ENCODE results near the gene ACP3. TPM values are rescaled to one million over a fixed set of nuclear protein-coding genes. Genes with fewer than 3 reads are reported as not detected.
A peak's percentile ranks its signal among the peaks of the same experiment; 100 is the strongest.

Gene ACP3
- total and polyA plus RNA-seq, 2 of the 13 experiments (the other 11 are each of a cell fraction or from before 2014, with no cell fraction given) = not detected

DNA sequence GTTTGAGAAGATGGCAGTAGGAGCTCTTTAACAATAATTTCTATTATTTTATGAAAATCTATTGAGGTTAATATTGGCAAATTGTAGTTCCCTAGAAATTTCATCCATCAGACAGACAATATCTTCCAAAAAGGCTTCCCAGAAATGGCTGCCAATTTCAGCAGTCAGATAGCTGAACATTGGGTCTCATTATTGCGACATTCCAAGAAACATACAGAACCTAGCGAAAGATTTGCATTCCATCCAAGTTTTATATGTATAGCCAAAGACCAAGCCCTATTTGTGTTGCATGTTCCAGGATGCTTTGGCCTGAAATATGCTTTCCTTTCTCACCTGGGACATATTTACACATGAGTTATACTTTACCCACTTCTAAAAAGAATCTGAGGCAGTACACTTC is 24.5 kb downstream of the ACP3 start:
- in situ Hi-C loops (cut with HindIII; ENCODE audit: extremely low pct_ligation_motif_present, low pct_unique_long_range_greater_than_20kb) = no loop called here
- Histone ChIP-seq H3K9me3 (ENCODE audit: low read length) (no peaks in the 10 kb centered on the region), H3K4me2 (ENCODE audit: low read depth, low read length) (no peak overlapping the region), H4K20me1 (ENCODE audit: insufficient read depth, low read length) (no peaks in the 10 kb centered on the region), H3K9ac (ENCODE audit: insufficient read depth, low read depth, low read length) (no peak overlapping the region), H3K79me2 (ENCODE audit: insufficient read depth, low read length) (no peaks in the 10 kb centered on the region), H3K27ac (ENCODE audit: extremely low read length, insufficient read depth, low read length) (no peak overlapping the region), H3K4me1 (ENCODE audit: insufficient read depth, low read length) (no peaks in the 10 kb centered on the region), H3K4me3 (replicated peaks in 1 of 3; ENCODE audit: insufficient read depth in 1 of 3, low read depth in 2 of 3, low read length in 3 of 3) (no peak overlapping the region), H3K27me3 (ENCODE audit: control insufficient read depth in 1 of 2, insufficient read depth in 2 of 2, low read length in 2 of 2) (0 out of 5 replicates have a peak, but pooled peaks cover 0 to 2% of the 10 kb centered on the region in 2 experiments), H2AFZ (ENCODE audit: low read length) (no peak overlapping the region), H3K36me3 (replicated peaks in 1 of 2; ENCODE audit: control insufficient read depth in 1 of 2, insufficient read depth in 2 of 2, low read length in 2 of 2) (no peaks in the 10 kb centered on the region)
- TF ChIP-seq CEBPB (IDR thresholded peaks at IDR 0.05; ENCODE audit: borderline replicate concordance, low read depth, low read length) (peak; percentile 66; the same call in 1 of the 2 replicates), DNMT3B (CRISPR knock-in tag; conservative IDR thresholded peaks at IDR 0.05) (no peak)
- POLR2A ChIA-PET = no interaction called here
- 7% methylated on average over 2 of the region's 2 CpGs for WGBS (ENCODE audit: low lambda C conversion rate)
- CTCF ChIA-PET (ENCODE audit: low intra/inter-chr PET ratio, low total read pairs) = no interaction called here
- no peak for FAIRE-seq
- no TSS peak for BruUV-seq (replicated peaks)
- ATAC-seq = no peak
- no peak for DNase-seq (ENCODE audit: low spot score)
- intact Hi-C loops (cut with micrococcal nuclease; ENCODE audit: unreplicated experiment) = no loop called here

DNA sequence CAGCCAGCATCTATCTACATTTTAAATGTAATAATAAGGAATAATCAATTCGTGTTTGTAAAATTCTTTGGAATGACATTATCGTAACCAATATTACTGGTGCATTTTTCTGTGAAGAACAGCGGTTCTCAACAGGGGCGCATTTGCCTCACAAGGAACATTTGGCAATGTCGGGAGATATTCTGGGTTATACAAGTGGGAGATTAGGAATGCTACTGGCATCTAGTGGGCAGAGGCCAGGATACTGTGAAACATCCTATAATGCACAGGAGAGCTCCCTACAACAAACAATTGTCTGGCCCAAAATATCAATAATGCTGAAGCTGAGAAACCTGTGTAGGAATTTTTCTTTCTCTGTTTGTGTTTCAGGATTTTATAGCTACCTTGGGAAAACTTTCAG is 25.0 kb downstream of the ACP3 start:
- H3K79me2 ChIP-seq (ENCODE audit: insufficient read depth, low read length) = no peaks in the 10 kb centered on the region
- CTCF ChIA-PET (ENCODE audit: low intra/inter-chr PET ratio, low total read pairs) = interaction anchor here (1.8 kb wide), 1 partner anchor 89 kb away, joined by 34 read pairs; no protein-coding TSS in a partner anchor
- H3K9me3 ChIP-seq (ENCODE audit: low read length) = no peaks in the 10 kb centered on the region
- no peak for FAIRE-seq
- intact Hi-C loops (cut with micrococcal nuclease; ENCODE audit: unreplicated experiment) = no loop called here
- no peaks in the 10 kb centered on the region for H3K4me1 ChIP-seq (ENCODE audit: insufficient read depth, low read length)
- no TSS peak for BruUV-seq (replicated peaks)
- 34% methylated on average over 5 of the region's 5 CpGs for WGBS (ENCODE audit: low lambda C conversion rate)
- H2AFZ ChIP-seq (ENCODE audit: low read length) = no peak overlapping the region
- ATAC-seq = no peak
- H3K27ac ChIP-seq (ENCODE audit: extremely low read length, insufficient read depth, low read length) = no peak overlapping the region
- no peaks in the 10 kb centered on the region for H3K36me3 ChIP-seq (replicated peaks in 1 of 2; ENCODE audit: control insufficient read depth in 1 of 2, insufficient read depth in 2 of 2, low read length in 2 of 2)
- H3K4me3 ChIP-seq (replicated peaks in 1 of 3; ENCODE audit: insufficient read depth in 1 of 3, low read depth in 2 of 3, low read length in 3 of 3) = no peak overlapping the region
- no peaks in the 10 kb centered on the region for H4K20me1 ChIP-seq (ENCODE audit: insufficient read depth, low read length)
- POLR2A ChIA-PET = no interaction called here
- 0 out of 5 replicates have a peak, but pooled peaks cover 0 to 2% of the 10 kb centered on the region in 2 experiments for H3K27me3 ChIP-seq (ENCODE audit: control insufficient read depth in 1 of 2, insufficient read depth in 2 of 2, low read length in 2 of 2)
- DNase-seq (ENCODE audit: low spot score) = no peak
- in situ Hi-C loops (cut with HindIII; ENCODE audit: extremely low pct_ligation_motif_present, low pct_unique_long_range_greater_than_20kb) = no loop called here
- H3K4me2 ChIP-seq (ENCODE audit: low read depth, low read length) = no peak overlapping the region
- H3K9ac ChIP-seq (ENCODE audit: insufficient read depth, low read depth, low read length) = no peak overlapping the region
- TF ChIP-seq ZBTB37 (CRISPR knock-in tag; IDR thresholded peaks at IDR 0.05) (no peak), ZFP1 (CRISPR knock-in tag; IDR thresholded peaks at IDR 0.05) (no peak), ZBTB7B (CRISPR knock-in tag; IDR thresholded peaks at IDR 0.05) (no peak), FOXC1 (CRISPR knock-in tag; IDR thresholded peaks at IDR 0.05; ENCODE audit: borderline replicate concordance) (no peak), ATAD3A (CRISPR knock-in tag; IDR thresholded peaks at IDR 0.05) (no peak), ELF4 (CRISPR knock-in tag; IDR thresholded peaks at IDR 0.05; ENCODE audit: borderline replicate concordance) (no peak), CENPT (CRISPR knock-in tag; IDR thresholded peaks at IDR 0.05; ENCODE audit: low read depth) (no peak), ZNF605 (CRISPR knock-in tag; IDR thresholded peaks at IDR 0.05) (no peak), TMF1 (CRISPR knock-in tag; IDR thresholded peaks at IDR 0.05; ENCODE audit: low read depth) (no peak), ZNF614 (CRISPR knock-in tag; IDR thresholded peaks at IDR 0.05; ENCODE audit: borderline replicate concordance) (no peak), ZNF660 (CRISPR knock-in tag; IDR thresholded peaks at IDR 0.05; ENCODE audit: borderline replicate concordance, low read depth) (no peak), ZNF678 (CRISPR knock-in tag; IDR thresholded peaks at IDR 0.05) (no peak)
- TF ChIP-seq, protein P1, sequence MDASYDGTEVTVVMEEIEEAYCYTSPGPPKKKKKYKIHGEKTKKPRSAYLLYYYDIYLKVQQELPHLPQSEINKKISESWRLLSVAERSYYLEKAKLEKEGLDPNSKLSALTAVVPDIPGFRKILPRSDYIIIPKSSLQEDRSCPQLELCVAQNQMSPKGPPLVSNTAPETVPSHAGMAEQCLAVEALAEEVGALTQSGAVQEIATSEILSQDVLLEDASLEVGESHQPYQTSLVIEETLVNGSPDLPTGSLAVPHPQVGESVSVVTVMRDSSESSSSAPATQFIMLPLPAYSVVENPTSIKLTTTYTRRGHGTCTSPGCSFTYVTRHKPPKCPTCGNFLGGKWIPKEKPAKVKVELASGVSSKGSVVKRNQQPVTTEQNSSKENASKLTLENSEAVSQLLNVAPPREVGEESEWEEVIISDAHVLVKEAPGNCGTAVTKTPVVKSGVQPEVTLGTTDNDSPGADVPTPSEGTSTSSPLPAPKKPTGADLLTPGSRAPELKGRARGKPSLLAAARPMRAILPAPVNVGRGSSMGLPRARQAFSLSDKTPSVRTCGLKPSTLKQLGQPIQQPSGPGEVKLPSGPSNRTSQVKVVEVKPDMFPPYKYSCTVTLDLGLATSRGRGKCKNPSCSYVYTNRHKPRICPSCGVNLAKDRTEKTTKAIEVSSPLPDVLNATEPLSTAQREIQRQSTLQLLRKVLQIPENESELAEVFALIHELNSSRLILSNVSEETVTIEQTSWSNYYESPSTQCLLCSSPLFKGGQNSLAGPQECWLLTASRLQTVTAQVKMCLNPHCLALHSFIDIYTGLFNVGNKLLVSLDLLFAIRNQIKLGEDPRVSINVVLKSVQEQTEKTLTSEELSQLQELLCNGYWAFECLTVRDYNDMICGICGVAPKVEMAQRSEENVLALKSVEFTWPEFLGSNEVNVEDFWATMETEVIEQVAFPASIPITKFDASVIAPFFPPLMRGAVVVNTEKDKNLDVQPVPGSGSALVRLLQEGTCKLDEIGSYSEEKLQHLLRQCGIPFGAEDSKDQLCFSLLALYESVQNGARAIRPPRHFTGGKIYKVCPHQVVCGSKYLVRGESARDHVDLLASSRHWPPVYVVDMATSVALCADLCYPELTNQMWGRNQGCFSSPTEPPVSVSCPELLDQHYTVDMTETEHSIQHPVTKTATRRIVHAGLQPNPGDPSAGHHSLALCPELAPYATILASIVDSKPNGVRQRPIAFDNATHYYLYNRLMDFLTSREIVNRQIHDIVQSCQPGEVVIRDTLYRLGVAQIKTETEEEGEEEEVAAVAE (CRISPR knock-in tag; IDR thresholded peaks at IDR 0.05; ENCODE audit: borderline replicate concordance) = no peak

All from HepG2 (cell line).